ENCODE data around the gene BARHL2. TPM values are rescaled to one million over a fixed set of nuclear protein-coding genes. Genes with fewer than 3 reads are reported as not detected.

The BARHL2 gene
- total RNA-seq, 1 donor from 2014 or later: not detected

DNA sequence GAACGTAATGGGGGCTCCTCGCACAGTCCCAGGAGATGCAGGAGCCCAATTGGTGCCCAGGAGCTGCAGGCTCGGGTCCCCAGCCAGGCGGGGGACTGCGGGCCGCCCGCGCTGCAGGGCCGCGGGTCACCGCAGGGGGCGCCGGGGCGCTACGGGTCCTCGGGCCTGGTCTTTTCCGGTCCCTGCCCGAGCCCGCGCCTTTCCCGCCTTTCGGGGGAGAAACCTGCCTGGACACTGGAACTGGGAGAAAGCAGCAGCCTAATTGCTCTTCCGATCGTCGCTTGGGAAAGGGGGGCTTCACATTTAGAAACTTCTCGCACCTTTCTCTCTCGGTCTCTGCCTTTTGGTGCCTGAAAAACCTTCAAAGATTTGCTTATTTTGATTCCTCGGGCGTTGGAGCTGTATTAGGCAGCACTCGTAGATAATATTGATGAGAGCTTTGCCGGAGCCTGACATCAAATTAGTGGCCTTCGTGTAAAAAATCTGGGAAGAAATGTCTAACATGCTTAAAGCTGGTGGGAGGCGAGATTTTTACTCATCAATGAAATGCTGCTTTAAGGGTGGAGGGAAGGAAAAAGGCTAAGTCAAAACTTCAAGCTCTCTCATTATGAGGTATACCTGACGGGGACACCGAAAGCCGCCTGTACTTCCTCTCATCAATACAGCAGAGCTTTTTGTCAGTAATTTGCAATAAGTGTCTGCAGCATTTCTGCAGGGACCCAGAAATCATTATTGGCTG lies 12.6 kb upstream of the BARHL2 start:
- intact Hi-C loops (cut with micrococcal nuclease): loop anchor here (2.0 kb wide), 1 partner anchor 15 kb away; no protein-coding TSS in a partner anchor
- H3K27ac Mint-ChIP-seq: no peak overlapping the region
- DNase-seq (ENCODE audit: low spot score): no peak
- H3K36me3 Mint-ChIP-seq (ENCODE audit: low read depth): peaks cover 6% of the 10 kb centered on the region
- peaks cover 6% of the 10 kb centered on the region for H3K9me3 Mint-ChIP-seq
- H3K4me3 Mint-ChIP-seq (ENCODE audit: low read depth): no peak overlapping the region
- peaks cover 86% of the 10 kb centered on the region for H3K27me3 Mint-ChIP-seq (ENCODE audit: low read depth)
- peaks cover 21% of the 10 kb centered on the region for H3K4me1 Mint-ChIP-seq (ENCODE audit: low read depth)

DNA sequence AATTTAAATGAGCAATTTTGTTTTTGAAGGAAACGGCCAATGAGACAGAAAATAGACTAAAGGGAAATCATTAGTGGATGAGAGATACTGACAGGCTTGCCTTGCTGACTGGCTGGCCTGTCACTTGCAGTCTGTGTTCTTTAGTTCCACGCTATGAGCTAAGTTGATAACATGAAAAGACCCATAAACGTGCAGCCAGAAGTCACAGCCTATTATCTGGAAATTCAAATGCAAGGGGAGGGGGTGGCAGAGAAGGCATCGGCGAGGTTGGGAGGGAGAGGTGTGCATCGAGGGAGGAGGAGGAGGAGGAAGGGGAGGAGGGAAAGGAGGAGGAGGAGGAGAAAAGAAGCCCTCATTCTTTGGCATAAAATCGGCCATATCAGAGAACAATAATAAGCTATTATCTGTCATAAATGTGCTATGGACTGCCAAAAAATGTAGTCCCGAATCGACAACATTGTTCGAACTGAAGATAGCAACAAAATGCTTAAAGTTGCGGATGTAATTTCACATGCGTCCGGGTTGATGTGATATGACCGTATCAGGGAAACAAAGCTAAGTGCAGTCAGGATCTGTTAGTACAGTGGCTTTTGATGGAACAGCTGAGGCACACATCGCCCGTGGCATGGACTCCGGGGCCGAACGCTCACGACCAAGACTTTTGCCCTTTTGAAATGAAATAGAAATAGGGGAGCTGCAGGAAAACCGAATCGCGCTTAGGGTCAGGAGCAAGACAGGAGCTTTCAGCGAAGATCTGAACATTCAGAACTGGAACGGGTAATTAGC lies 11.6 kb upstream of the BARHL2 start:
- peak overlapping the region; percentile 22 for H3K27ac Mint-ChIP-seq
- intact Hi-C loops (cut with micrococcal nuclease): loop anchor here (2.0 kb wide), 1 partner anchor 14 kb away; no protein-coding TSS in a partner anchor

DNA sequence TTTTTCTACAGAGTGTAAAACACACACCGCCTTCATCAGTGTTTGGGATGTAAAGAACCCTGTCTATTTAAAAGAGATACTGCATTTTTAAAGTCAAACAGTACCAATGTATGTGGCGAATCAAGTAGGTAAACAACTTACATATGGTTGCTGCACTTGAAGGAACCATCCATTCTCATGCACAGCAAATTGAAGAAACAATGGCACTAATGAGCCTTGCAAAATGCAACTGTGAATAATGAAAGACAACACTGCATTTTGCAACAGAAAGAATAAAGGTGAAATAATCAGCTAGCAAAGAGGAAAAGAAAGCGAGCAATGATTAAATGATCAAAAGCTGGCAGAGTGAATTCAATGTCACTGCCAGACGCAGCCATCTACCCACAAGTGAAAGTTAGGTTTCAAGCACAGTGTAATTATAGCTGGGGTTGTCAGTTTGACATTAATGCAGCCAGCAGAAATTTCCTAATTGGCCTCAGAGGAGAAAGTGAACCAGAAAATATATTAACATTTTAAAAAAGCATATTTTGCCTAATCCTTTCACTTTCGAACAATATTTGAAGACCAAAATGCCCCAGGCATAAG lies 10.9 kb upstream of the BARHL2 start:
- DNase-seq (ENCODE audit: low spot score): no peak
- no peak overlapping the region for H3K27ac Mint-ChIP-seq
- no peak overlapping the region for H3K4me3 Mint-ChIP-seq (ENCODE audit: low read depth)
- H3K36me3 Mint-ChIP-seq (ENCODE audit: low read depth): peaks cover 8% of the 10 kb centered on the region
- peaks cover 24% of the 10 kb centered on the region for H3K4me1 Mint-ChIP-seq (ENCODE audit: low read depth)
- peaks cover 6% of the 10 kb centered on the region for H3K9me3 Mint-ChIP-seq
- intact Hi-C loops (cut with micrococcal nuclease): loop anchor here (2.0 kb wide), 1 partner anchor 13 kb away; no protein-coding TSS in a partner anchor
- H3K27me3 Mint-ChIP-seq (ENCODE audit: low read depth): peaks cover 92% of the 10 kb centered on the region

More for the DNA sequence above, 11.6 kb upstream of the BARHL2 start:
- Mint-ChIP-seq H3K36me3 (ENCODE audit: low read depth) (peaks cover 8% of the 10 kb centered on the region), H3K9me3 (peaks cover 6% of the 10 kb centered on the region), H3K4me3 (ENCODE audit: low read depth) (no peak overlapping the region), H3K27me3 (ENCODE audit: low read depth) (peaks cover 91% of the 10 kb centered on the region), H3K4me1 (ENCODE audit: low read depth) (peaks cover 21% of the 10 kb centered on the region)
- no peak for DNase-seq (ENCODE audit: low spot score)

DNA sequence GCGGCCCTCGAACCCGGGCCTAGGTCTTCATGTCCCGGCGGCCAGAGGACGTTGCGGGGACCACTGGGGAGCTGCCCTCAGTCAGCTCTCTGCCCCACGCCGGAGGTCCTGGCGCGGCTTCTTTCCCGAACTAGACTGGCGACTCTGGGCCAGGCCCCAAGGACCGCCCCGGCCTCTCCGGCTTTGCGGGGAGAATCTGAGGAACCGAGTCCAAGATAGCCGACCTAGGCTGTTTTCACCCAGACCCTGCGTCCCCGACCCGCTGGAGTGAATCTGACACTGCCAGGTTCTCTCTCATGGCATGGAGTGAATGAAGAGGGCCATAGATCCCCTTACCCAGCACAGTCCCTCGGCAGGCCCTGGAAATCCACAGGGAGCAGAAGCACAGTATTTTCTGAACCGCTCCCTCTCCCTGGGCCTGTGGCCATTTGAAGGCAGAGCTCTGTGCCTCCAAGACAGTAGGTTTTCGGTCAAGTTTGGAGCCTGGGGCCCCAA lies 9.9 kb upstream of the BARHL2 start:
- Mint-ChIP-seq H3K4me1 (ENCODE audit: low read depth) (peaks cover 25% of the 10 kb centered on the region), H3K27me3 (ENCODE audit: low read depth) (peaks cover 91% of the 10 kb centered on the region), H3K9me3 (peaks cover 6% of the 10 kb centered on the region), H3K4me3 (ENCODE audit: low read depth) (no peak overlapping the region), H3K36me3 (ENCODE audit: low read depth) (peaks cover 8% of the 10 kb centered on the region), H3K27ac (no peak overlapping the region)
- intact Hi-C loops (cut with micrococcal nuclease): loop anchor here (1.0 kb wide), 1 partner anchor 9 kb away; no protein-coding TSS in a partner anchor
- no peak for DNase-seq (ENCODE audit: low spot score)

DNA sequence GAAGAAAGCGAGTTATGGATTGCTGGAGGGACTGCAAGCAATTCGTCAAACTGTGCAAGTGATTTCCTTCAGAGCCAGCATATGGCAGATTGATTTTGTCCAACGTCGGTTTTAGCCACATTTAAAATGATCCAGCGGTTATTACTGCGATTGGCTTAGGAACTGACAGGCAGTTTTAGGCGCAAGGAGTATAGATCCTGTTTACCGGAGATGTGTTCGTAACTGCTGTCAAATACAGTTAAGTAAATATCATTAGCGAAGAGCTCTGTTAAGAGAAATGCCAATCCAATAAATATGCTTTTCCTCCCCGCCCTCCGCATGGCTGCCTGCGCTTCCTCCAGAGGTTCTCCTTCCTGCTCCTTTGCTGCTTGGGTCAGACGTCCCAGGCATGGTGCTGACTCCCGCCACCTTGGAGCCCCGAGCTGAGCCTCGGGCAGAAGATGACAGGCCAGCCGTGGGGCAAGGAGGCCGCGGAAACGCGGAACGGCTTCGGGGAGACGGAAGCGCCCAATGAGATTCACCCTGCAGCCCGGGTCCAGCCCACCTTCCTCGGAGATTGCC lies 9.4 kb upstream of the BARHL2 start:
- Mint-ChIP-seq H3K36me3 (ENCODE audit: low read depth) (peaks cover 8% of the 10 kb centered on the region), H3K4me1 (ENCODE audit: low read depth) (peaks cover 29% of the 10 kb centered on the region), H3K27ac (no peak overlapping the region), H3K27me3 (ENCODE audit: low read depth) (peaks cover 92% of the 10 kb centered on the region), H3K4me3 (ENCODE audit: low read depth) (no peak overlapping the region), H3K9me3 (peaks cover 6% of the 10 kb centered on the region)
- intact Hi-C loops (cut with micrococcal nuclease): loop anchor here (1.0 kb wide), 1 partner anchor 8 kb away; no protein-coding TSS in a partner anchor
- no peak for DNase-seq (ENCODE audit: low spot score)

DNA sequence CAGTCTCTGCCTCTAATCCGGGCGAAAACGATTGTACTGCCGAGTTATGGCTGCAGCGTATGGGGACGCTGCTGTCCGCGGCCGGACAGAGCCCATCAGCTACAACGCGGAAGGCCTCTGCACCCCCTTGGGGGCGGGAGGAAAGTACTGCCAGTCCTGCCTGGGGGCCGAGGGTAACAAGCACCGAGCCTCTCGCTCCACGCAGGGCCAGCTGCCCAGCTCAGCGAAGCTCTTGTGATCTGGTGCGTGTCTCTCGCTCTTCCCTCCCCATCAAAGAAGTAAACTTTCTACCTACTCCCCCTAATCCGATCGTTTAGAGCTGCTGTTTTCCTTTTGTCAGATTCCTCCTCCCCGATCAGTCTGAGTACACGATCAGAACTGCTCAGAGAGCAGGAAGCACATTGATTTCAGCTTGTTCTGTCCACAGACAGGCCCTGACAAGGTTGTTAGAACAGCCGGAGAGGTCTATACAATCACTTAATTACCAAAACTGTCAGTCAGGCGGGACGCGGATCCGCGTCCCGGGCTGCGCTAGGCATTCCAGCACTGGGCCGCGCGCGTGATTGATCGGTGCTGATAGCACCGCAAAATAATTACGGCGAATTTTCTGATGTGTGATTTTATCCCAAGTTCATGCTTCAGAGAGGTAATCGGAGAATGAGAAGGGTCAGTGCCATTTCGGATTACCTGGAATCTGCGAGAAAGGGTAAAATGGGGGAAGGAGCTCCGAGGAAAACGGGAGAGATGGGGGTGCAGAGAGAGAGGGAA lies 8.7 kb upstream of the BARHL2 start:
- intact Hi-C loops (cut with micrococcal nuclease): loop anchor here (1.0 kb wide), 2 partner anchors 8 to 19 kb away; no protein-coding TSS in a partner anchor
- Mint-ChIP-seq H3K4me1 (ENCODE audit: low read depth) (peaks cover 32% of the 10 kb centered on the region), H3K27me3 (ENCODE audit: low read depth) (peaks cover 92% of the 10 kb centered on the region), H3K9me3 (peaks cover 6% of the 10 kb centered on the region), H3K27ac (peak overlapping the region; percentile 50), H3K4me3 (ENCODE audit: low read depth) (no peak overlapping the region), H3K36me3 (ENCODE audit: low read depth) (peaks cover 11% of the 10 kb centered on the region)
- DNase-seq (ENCODE audit: low spot score): no peak

DNA sequence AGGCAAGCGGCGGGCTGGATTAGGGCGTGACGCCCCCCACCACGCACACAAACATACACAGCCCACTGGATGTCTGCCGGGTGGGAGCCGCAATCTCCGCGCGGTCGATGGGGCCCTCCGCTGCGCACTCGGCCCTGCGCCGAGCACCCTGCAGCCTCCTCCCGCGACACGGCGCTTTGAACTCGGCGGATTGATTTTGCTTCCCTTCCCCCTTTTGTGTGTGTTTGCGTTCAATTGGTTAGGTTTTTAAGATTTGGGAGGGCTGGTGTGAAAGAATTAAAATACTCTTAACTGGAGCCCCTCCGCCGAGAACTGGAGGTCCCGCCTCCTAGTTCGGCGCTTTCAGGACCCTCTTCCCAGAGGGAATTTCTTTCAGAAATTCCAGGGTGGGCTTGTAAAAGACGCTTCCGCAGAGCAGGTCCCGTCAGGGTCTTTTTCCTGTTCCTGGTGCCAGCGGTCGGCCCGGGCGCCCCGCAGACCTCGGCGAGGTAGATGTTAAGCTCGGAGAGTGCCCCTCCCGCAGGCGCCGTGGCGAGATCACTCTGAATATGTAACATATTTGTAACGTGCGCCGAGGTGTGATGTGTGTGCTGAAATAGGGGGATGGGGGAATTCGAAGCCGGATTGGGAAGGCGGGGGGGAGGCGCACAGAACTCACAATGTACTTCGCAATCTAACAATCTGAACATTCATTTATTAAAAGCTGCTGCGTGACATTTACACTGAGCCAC lies 8.0 kb upstream of the BARHL2 start:
- Mint-ChIP-seq H3K27ac (no peak overlapping the region), H3K36me3 (ENCODE audit: low read depth) (peaks cover 11% of the 10 kb centered on the region), H3K27me3 (ENCODE audit: low read depth) (peaks cover 93% of the 10 kb centered on the region), H3K4me1 (ENCODE audit: low read depth) (peaks cover 28% of the 10 kb centered on the region), H3K9me3 (peaks cover 6% of the 10 kb centered on the region), H3K4me3 (ENCODE audit: low read depth) (no peak overlapping the region)
- no peak for DNase-seq (ENCODE audit: low spot score)
- intact Hi-C loops (cut with micrococcal nuclease): loop anchor here (1.0 kb wide), 1 partner anchor 18 kb away; no protein-coding TSS in a partner anchor

DNA sequence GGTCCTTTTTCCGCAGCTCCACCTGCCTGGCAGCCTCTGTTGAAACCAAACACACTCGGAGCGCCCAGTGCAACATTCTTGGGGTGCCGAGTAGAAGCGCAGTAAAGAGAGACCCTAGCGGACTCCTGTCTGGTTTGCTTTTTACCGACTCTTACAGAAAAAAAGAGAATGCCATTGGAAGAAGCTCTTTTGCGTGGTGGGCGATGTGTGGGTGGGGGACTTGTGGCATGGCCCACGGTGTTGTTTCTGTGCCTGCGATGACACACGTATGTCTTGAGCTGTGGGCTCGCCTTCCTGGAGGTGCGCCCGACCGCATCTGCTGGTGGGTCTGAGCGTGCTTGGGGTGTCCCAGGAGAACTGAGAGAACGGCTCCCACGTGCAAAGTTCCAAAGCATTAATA lies 7.3 kb upstream of the BARHL2 start:
- Mint-ChIP-seq H3K27me3 (ENCODE audit: low read depth) (peaks cover 91% of the 10 kb centered on the region), H3K9me3 (peaks cover 6% of the 10 kb centered on the region), H3K27ac (no peak overlapping the region), H3K4me1 (ENCODE audit: low read depth) (peaks cover 23% of the 10 kb centered on the region), H3K4me3 (ENCODE audit: low read depth) (no peak overlapping the region), H3K36me3 (ENCODE audit: low read depth) (peaks cover 11% of the 10 kb centered on the region)
- intact Hi-C loops (cut with micrococcal nuclease): no loop called here
- no peak for DNase-seq (ENCODE audit: low spot score)

DNA sequence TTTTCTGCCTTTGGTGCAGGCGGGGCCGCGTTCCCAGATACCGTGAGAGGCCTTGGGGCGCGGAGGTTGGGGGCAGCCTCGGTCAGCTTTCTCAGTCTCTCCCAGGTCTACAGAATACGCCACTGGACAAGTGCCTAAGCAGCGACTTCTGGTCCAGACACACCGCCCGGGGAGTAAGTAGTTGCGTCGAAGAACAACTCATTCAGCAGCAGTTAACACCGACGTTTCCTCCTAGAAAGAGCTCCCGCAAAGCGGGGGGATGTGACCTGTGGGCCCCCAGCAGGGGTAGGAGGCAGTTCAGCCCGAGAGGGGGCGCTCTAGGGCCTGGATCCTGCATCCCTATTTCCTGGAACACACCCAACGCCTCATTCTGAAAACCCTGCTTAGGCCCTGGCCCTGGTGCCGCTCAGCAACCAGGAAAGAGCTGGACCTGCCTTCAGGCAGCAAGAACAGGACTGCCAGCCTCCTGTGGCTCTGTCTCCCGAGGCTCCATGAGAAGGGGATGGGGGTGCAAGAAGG lies 6.5 kb upstream of the BARHL2 start:
- H3K27ac Mint-ChIP-seq: no peak overlapping the region
- intact Hi-C loops (cut with micrococcal nuclease): loop anchor here (2.0 kb wide), 1 partner anchor 111 kb away; no protein-coding TSS in a partner anchor
- DNase-seq (ENCODE audit: low spot score): no peak
- peaks cover 6% of the 10 kb centered on the region for H3K9me3 Mint-ChIP-seq
- peaks cover 11% of the 10 kb centered on the region for H3K36me3 Mint-ChIP-seq (ENCODE audit: low read depth)
- H3K4me3 Mint-ChIP-seq (ENCODE audit: low read depth): peak overlapping the region; percentile 47
- H3K27me3 Mint-ChIP-seq (ENCODE audit: low read depth): peaks cover 92% of the 10 kb centered on the region
- peaks cover 22% of the 10 kb centered on the region for H3K4me1 Mint-ChIP-seq (ENCODE audit: low read depth)

DNA sequence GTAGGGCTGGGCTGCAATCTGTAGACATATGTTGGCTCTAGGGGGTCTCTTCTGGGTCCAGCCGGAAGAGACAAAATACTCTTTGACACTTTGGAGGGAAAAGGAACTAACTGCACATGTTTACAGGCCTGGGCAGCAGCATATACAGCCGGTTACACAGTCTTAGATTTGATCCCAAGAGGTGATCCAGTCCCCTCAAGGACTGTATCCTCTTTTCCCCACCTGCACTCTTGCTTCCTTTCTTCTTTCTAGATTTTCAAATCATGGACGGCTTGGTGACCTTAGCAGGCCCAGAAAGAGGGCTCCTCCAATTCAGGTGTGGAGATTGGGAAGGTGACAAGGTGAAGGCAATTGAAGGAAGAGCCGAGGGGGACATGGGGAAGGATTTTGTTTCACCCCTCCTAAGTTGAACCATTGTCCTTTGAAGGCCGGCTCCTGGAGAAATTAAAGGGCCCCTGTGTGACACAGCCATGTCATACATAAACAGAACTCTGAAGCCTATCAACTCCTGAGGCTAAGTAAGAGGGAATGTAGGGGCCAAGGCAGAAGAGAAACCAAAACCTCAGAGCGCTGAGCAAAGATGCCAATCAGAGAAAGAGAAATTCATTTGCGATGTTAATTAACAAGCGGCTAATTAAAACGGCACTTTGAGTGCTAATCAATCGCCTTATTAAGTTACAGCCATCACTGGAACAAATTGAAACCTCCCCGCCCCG lies 5.9 kb upstream of the BARHL2 start:
- Mint-ChIP-seq H3K4me1 (ENCODE audit: low read depth) (peaks cover 21% of the 10 kb centered on the region), H3K27me3 (ENCODE audit: low read depth) (peaks cover 89% of the 10 kb centered on the region), H3K36me3 (ENCODE audit: low read depth) (peaks cover 14% of the 10 kb centered on the region), H3K9me3 (peaks cover 6% of the 10 kb centered on the region), H3K4me3 (ENCODE audit: low read depth) (peak overlapping the region; percentile 47), H3K27ac (no peak overlapping the region)
- DNase-seq (ENCODE audit: low spot score): no peak
- intact Hi-C loops (cut with micrococcal nuclease): loop anchor here (2.0 kb wide), 1 partner anchor 112 kb away; no protein-coding TSS in a partner anchor
